Mesenchymal stem cell (in vitro differentiated cells and primary cell): Measurements from ENCODE around the gene DLX4.

Experiments used
- DNase-seq: peaks from one replicate; pipeline ENCODE4 v3.0.0-alpha.2; 2013
- H2AFZ ChIP-seq: one replicate; pipeline ENCODE4 v1.6.1; 2013; ENCODE audit warnings: low read depth, mild to moderate bottlenecking, control low read depth, inconsistent platforms, low read length, moderate library complexity
- H2AK5ac ChIP-seq: 2 replicates; pipeline ENCODE4 v1.6.1; 2013; ENCODE audit warnings: low read length, moderate library complexity, mild to moderate bottlenecking, inconsistent platforms; ENCODE audit not compliant: severe bottlenecking
- H2BK120ac ChIP-seq: one replicate; pipeline ENCODE4 v1.6.1; 2013; ENCODE audit warnings: low read depth, mild to moderate bottlenecking, inconsistent platforms, low read length, moderate library complexity
- H2BK12ac ChIP-seq, 2 experiments: one replicate each; pipeline ENCODE4 v1.6.1; 2013; ENCODE audit warnings: inconsistent platforms in 2 of 2, low read length in 2 of 2, mild to moderate bottlenecking in 2 of 2, moderate library complexity in 2 of 2, control low read depth in 1 of 2
- H2BK15ac ChIP-seq: one replicate; pipeline ENCODE4 v1.6.1; 2013; ENCODE audit warnings: mild to moderate bottlenecking, low read depth, inconsistent platforms; ENCODE audit not compliant: poor library complexity, severe bottlenecking
- H2BK5ac ChIP-seq: 2 replicates; pipeline ENCODE4 v1.6.1; 2013; ENCODE audit warnings: low read depth, mild to moderate bottlenecking, low read length, control low read depth, inconsistent platforms; ENCODE audit not compliant: poor library complexity, severe bottlenecking
- H3K14ac ChIP-seq, 2 experiments: one replicate each; pipeline ENCODE4 v1.6.1; 2013; ENCODE audit warnings: inconsistent platforms in 2 of 2, low read length in 2 of 2, control low read depth in 1 of 2, mild to moderate bottlenecking in 1 of 2, moderate library complexity in 1 of 2
- H3K18ac ChIP-seq, 2 experiments: one replicate each; pipeline ENCODE4 v1.6.1; 2013; ENCODE audit warnings: inconsistent platforms in 2 of 2, low read length in 2 of 2, control low read depth in 1 of 2, low read depth in 1 of 2, mild to moderate bottlenecking in 1 of 2
- H3K23ac ChIP-seq, 2 experiments: one replicate each; pipeline ENCODE4 v1.6.1; 2013; ENCODE audit warnings: inconsistent platforms in 2 of 2, low read length in 2 of 2, mild to moderate bottlenecking in 2 of 2, moderate library complexity in 2 of 2, control low read depth in 1 of 2
- H3K27ac ChIP-seq: 2 replicates; pipeline ENCODE4 v1.5.1; 2013; ENCODE audit warnings: mild to moderate bottlenecking, moderate library complexity, low read length, control low read depth, inconsistent platforms; ENCODE audit not compliant: poor library complexity, severe bottlenecking
- H3K27me3 ChIP-seq, 2 experiments: 2 replicates each; pipeline versions ENCODE4 v1.6.1 to v1.7.0; 2013; ENCODE audit warnings: low read length in 2 of 2, mild to moderate bottlenecking in 2 of 2, moderate library complexity in 2 of 2, control low read depth in 1 of 2, inconsistent platforms in 1 of 2; ENCODE audit not compliant: control insufficient read depth in 1 of 2, insufficient read depth in 1 of 2
- H3K36me3 ChIP-seq, 2 experiments: 2 replicates each; pipeline versions ENCODE4 v1.6.1 to v1.7.0; 2013; ENCODE audit warnings: low read length in 2 of 2, control low read depth in 1 of 2, inconsistent platforms in 1 of 2, low read depth in 1 of 2, mild to moderate bottlenecking in 1 of 2; ENCODE audit not compliant: insufficient read depth in 2 of 2, control insufficient read depth in 1 of 2
- H3K4ac ChIP-seq, 2 experiments: one replicate each; pipeline ENCODE4 v1.6.1; 2013; ENCODE audit warnings: inconsistent platforms in 2 of 2, low read length in 2 of 2, mild to moderate bottlenecking in 2 of 2, moderate library complexity in 2 of 2, control low read depth in 1 of 2, low read depth in 1 of 2
- H3K4me1 ChIP-seq: 2 replicates; pipeline ENCODE4 v1.6.1; 2013; ENCODE audit warnings: low read depth, low read length, control low read depth; ENCODE audit not compliant: control insufficient read depth, insufficient read depth
- H3K4me2 ChIP-seq: 2 replicates; pipeline ENCODE4 v1.6.1; 2013; ENCODE audit warnings: low read length, mild to moderate bottlenecking, inconsistent platforms; ENCODE audit not compliant: poor library complexity, severe bottlenecking
- H3K4me3 ChIP-seq, 2 experiments: 2 replicates each; pipeline versions ENCODE4 v1.5.1 to v1.7.0; 2013; ENCODE audit warnings: low read length in 2 of 2, mild to moderate bottlenecking in 2 of 2, control low read depth in 1 of 2, low read depth in 1 of 2; ENCODE audit not compliant: insufficient read depth in 1 of 2
- H3K79me1 ChIP-seq: replicated peaks from 2 replicates; pipeline ENCODE4 v1.6.1; 2013; ENCODE audit warnings: mild to moderate bottlenecking, control low read depth, low read length, inconsistent platforms; ENCODE audit not compliant: poor library complexity, severe bottlenecking
- H3K9ac ChIP-seq: 2 replicates; pipeline ENCODE4 v1.7.0; 2013; ENCODE audit warnings: mild to moderate bottlenecking, low read length, moderate library complexity
- H3K9me3 ChIP-seq: 2 replicates; pipeline ENCODE4 v1.7.0; 2013; ENCODE audit warnings: mild to moderate bottlenecking, low read length; ENCODE audit not compliant: control insufficient read depth
- H4K8ac ChIP-seq: one replicate; pipeline ENCODE4 v1.6.1; 2013; ENCODE audit warnings: inconsistent platforms, mild to moderate bottlenecking, low read length, moderate library complexity
- H4K91ac ChIP-seq: one replicate; pipeline ENCODE4 v1.6.1; 2013; ENCODE audit warnings: mild to moderate bottlenecking, low read length, inconsistent platforms
- WGBS: methylation state at CpG from one replicate; pipeline ENCODE4 v1.1.7; 2013; ENCODE audit warnings: mixed read lengths; 5-methylcytosine and 5-hydroxymethylcytosine counted together

The DLX4 gene

DNA sequence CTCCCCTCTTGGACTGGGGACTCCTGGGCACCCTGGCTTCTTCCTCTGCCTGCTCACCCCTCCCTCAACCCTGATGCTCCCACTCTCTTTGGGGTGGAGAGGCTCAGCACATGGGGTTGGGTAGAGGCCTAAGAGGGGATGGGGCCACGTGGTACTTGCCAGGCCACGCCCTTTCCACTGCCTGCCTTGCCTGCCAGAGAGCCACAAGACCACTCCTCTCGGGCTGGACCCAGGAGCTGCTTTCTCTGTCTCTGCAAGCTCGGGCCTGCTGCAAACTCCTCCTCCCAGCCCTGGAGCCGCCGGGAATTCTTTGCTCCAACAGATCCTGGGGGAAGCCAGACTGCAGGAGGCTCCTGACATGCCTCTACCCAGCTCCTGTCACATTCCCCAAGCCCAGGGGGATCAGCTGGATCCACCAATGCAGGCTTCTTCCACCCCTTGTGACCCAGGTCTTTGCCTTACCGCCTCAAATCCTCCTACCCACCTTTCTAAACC, 11.8 kb downstream of the DLX4 start:
- Histone ChIP-seq H3K18ac (no peak overlapping the region), H2AK5ac (no peak overlapping the region), H3K4me3 (no peak overlapping the region), H2BK12ac (no peak overlapping the region), H3K27ac (no peak overlapping the region), H2BK15ac (no peak overlapping the region), H3K9me3 (peaks cover 3% of the 10 kb centered on the region), H3K27me3 (peaks cover 30 to 80% of the 10 kb centered on the region in 2 experiments), H3K4me2 (no peak overlapping the region), H3K4ac (no peak overlapping the region), H4K91ac (no peak overlapping the region), H4K8ac (no peak overlapping the region), H2AFZ (no peak overlapping the region), H2BK5ac (no peak overlapping the region), H2BK120ac (no peak overlapping the region), H3K14ac (no peak overlapping the region), H3K23ac (no peak overlapping the region), H3K4me1 (peaks cover 4% of the 10 kb centered on the region), H3K9ac (no peak overlapping the region), H3K36me3 (no peaks in the 10 kb centered on the region), H3K79me1 (no peaks in the 10 kb centered on the region)
- WGBS = 4% methylated on average over 7 of the region's 7 CpGs
- no peak for DNase-seq

DNA sequence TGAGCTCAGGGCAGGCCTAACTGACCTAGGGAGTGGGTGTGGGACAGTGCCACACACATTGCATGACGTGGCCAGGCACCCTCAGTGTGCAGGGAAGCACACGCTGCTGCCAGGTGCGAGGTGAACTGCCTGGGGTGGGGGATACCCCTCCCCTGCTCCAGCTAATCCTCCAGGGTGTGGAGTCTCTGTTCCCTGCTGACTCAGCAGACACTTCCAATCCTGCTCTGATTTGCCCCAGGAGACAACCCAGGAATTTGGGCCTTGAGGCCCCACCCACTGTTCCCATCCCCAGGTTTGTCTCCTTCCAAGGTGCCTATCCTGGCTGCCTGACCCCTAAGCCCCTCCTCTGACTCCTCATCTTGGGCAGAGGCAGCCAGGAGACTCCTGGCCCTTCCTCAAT, 15.3 kb downstream of the DLX4 start:
- DNase-seq = no peak
- WGBS = 45% methylated on average over 3 of the region's 3 CpGs
- H4K8ac ChIP-seq = no peak overlapping the region

DNA sequence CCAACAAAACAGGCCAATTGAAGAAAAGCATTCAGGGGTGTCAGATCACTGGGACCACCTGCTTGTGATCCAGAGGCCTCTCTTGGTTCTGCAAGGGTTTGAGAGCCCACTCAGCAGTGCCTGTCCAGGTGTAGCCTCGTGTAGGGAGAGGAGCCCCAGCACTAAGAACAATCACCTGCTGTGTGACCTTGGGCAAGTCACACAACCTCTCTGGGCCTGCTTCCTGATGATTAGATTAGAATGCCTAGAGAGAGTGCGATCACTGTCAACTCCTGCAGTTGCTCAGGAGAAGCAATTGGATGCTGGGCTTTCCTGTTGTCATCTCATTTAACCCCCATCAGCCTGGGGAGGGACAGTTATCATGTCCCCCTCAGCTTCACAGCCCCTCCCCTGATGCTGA, 15.8 kb downstream of the DLX4 start:
- no peak overlapping the region for H3K27ac ChIP-seq
- H4K91ac ChIP-seq = no peak overlapping the region
- no peak for DNase-seq
- WGBS = 44% methylated on average over 2 of the region's 2 CpGs
- peaks cover 57 to 80% of the 10 kb centered on the region in 2 experiments for H3K27me3 ChIP-seq
- H2BK120ac ChIP-seq = no peak overlapping the region
- H3K14ac ChIP-seq = no peak overlapping the region
- no peaks in the 10 kb centered on the region for H3K79me1 ChIP-seq
- no peak overlapping the region for H3K4me3 ChIP-seq
- no peak overlapping the region for H2BK15ac ChIP-seq
- no peak overlapping the region for H2AFZ ChIP-seq
- no peak overlapping the region for H3K23ac ChIP-seq
- no peaks in the 10 kb centered on the region for H3K36me3 ChIP-seq
- no peak overlapping the region for H4K8ac ChIP-seq
- H2BK5ac ChIP-seq = no peak overlapping the region
- no peak overlapping the region for H3K4ac ChIP-seq
- no peak overlapping the region for H3K18ac ChIP-seq
- no peak overlapping the region for H3K4me2 ChIP-seq
- H3K9ac ChIP-seq = no peak overlapping the region
- H3K9me3 ChIP-seq = peaks cover 3% of the 10 kb centered on the region
- no peak overlapping the region for H2AK5ac ChIP-seq
- H2BK12ac ChIP-seq = no peak overlapping the region
- peaks cover 6% of the 10 kb centered on the region for H3K4me1 ChIP-seq

More for the DNA sequence above, 15.3 kb downstream of the DLX4 start:
- Histone ChIP-seq H3K4me2 (no peak overlapping the region), H3K14ac (no peak overlapping the region), H4K91ac (no peak overlapping the region), H2AK5ac (no peak overlapping the region), H2BK120ac (no peak overlapping the region), H3K23ac (no peak overlapping the region), H3K27ac (no peak overlapping the region), H2AFZ (no peak overlapping the region), H2BK12ac (no peak overlapping the region), H3K36me3 (no peaks in the 10 kb centered on the region), H3K4ac (no peak overlapping the region), H3K4me3 (no peak overlapping the region), H2BK5ac (no peak overlapping the region), H3K27me3 (peaks cover 53 to 80% of the 10 kb centered on the region in 2 experiments), H3K4me1 (peaks cover 6% of the 10 kb centered on the region), H2BK15ac (no peak overlapping the region), H3K9ac (no peak overlapping the region), H3K79me1 (no peaks in the 10 kb centered on the region), H3K9me3 (peaks cover 3% of the 10 kb centered on the region), H3K18ac (no peak overlapping the region)

DNA sequence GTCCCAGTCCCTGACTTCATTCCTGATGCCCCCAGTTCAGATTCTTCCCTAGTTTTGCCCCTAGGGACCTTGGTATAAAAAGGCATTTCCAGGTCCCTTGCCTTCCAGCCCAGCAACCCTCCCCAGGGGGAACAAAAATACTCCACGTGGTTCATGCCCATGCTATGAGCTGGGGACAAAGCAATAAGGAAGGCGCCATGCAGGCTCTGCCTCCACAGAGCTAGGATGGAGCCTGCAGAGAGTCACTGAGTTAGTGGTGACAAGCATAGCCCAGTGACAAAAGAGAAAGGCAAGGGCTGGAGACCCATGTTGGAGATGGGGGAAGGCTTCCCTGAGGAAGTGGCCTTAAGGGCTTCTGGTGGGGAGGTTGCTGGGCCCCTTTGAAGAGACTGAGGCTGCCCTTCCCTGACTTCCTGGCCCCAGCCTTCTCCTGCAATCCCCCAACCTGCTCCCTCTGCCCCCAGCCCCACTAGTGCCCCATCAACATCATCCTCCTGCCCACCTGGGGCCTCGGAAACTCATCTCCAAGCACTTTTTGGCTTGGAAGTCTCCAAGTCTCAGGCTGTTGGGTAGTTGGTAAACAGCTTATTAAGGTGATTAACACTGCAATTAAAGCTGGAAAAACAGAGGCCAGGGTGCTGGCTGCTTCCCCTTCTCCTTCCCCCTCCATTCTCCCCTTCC, 16.5 kb downstream of the DLX4 start:
- Histone ChIP-seq H2BK12ac (no peak overlapping the region), H2BK15ac (no peak overlapping the region), H3K36me3 (no peaks in the 10 kb centered on the region), H3K27ac (no peak overlapping the region), H3K4ac (no peak overlapping the region), H4K91ac (no peak overlapping the region), H3K14ac (no peak overlapping the region), H3K23ac (no peak overlapping the region), H3K9ac (no peak overlapping the region), H2AK5ac (no peak overlapping the region), H2BK5ac (no peak overlapping the region), H3K4me1 (peaks cover 6% of the 10 kb centered on the region), H3K4me2 (no peak overlapping the region), H3K4me3 (no peak overlapping the region), H3K18ac (no peak overlapping the region), H3K79me1 (no peaks in the 10 kb centered on the region), H2BK120ac (no peak overlapping the region), H3K9me3 (peaks cover 3% of the 10 kb centered on the region), H3K27me3 (peaks cover 60 to 80% of the 10 kb centered on the region in 2 experiments), H2AFZ (no peak overlapping the region), H4K8ac (no peak overlapping the region)
- WGBS = 50% methylated on average over 2 of the region's 3 CpGs
- DNase-seq = no peak
